GM12864 (cell line): Measurements from ENCODE around the gene GALNTL6.
A peak's percentile ranks its signal among the peaks of the same experiment; 100 is the strongest.
"Not testable (repeated sequence)": the region's sequence is repeated elsewhere in the genome, so short reads cannot be mapped to it uniquely, and the experiment has no call there.

Experiments
- DNase-seq: peaks from one replicate; pipeline ENCODE4 v3.0.0-alpha.2; 2011; ENCODE audit warnings: low read depth
- H3K4me3 ChIP-seq: 2 replicates; pipeline ENCODE4 v1.5.1; 2011; ENCODE audit warnings: mild to moderate bottlenecking, low read depth, low read length, control low read depth
- TF ChIP-seq, protein P1 (sequence below): IDR thresholded peaks from 2 replicates; pipeline ENCODE4 v1.5.1; 2011; ENCODE audit warnings: low read depth, mild to moderate bottlenecking, moderate library complexity, low read length, control low read depth, inconsistent platforms; ENCODE audit errors: missing control alignments

Gene GALNTL6

DNA sequence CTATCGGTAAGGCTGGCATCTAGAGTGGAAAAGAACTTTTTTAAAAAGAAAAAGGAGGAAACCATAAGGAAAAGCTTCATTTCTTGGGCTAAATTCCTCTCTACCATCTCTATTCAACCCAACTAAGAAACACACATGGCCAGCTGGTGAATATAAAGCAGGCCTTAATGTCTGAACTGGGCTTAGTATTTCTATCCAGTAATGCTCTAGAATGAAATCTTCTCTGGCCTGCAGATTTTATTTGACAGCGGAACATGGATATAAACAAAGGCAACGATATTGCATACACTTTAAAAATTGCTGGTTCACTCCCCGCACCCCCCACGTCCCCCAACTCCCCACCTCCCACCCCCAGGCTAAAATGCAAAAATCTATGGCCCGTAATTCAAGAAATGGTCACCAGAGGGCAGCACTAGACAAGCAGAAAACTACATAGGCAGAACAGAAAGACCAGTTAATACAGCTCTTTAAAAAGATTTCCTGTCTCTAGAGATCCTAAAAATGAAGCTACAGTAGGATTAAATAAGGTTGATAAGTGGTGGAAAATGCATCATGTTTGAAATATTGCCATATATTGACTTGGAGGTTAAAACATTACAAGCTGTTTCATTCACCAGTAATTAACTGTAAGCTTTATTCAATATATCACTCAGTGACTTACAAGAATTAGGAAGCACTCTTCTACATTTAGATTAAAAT is 1200.2 kb downstream of the GALNTL6 start:
- H3K4me3 ChIP-seq = no peak overlapping the region
- no peak for DNase-seq
- TF ChIP-seq, protein P1, sequence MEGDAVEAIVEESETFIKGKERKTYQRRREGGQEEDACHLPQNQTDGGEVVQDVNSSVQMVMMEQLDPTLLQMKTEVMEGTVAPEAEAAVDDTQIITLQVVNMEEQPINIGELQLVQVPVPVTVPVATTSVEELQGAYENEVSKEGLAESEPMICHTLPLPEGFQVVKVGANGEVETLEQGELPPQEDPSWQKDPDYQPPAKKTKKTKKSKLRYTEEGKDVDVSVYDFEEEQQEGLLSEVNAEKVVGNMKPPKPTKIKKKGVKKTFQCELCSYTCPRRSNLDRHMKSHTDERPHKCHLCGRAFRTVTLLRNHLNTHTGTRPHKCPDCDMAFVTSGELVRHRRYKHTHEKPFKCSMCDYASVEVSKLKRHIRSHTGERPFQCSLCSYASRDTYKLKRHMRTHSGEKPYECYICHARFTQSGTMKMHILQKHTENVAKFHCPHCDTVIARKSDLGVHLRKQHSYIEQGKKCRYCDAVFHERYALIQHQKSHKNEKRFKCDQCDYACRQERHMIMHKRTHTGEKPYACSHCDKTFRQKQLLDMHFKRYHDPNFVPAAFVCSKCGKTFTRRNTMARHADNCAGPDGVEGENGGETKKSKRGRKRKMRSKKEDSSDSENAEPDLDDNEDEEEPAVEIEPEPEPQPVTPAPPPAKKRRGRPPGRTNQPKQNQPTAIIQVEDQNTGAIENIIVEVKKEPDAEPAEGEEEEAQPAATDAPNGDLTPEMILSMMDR = peak; percentile 58

- no peak overlapping the region for H3K4me3 ChIP-seq
- TF ChIP-seq, protein P1 = no peak
- DNase-seq = no peak
Observed at GRCh38 chr4:173014113-173014558, 1200.9 kb downstream of the GALNTL6 start.

GRCh38 chr4:173014836-173015235 is 1201.6 kb downstream of the GALNTL6 start:
- TF ChIP-seq, protein P1 = no peak
- no peak for DNase-seq
- H3K4me3 ChIP-seq = no peak overlapping the region

- DNase-seq = no peak
- TF ChIP-seq, protein P1 = no peak
- H3K4me3 ChIP-seq = no peak overlapping the region
Observed at GRCh38 chr4:173017802-173018201, 1204.6 kb downstream of the GALNTL6 start.

DNA sequence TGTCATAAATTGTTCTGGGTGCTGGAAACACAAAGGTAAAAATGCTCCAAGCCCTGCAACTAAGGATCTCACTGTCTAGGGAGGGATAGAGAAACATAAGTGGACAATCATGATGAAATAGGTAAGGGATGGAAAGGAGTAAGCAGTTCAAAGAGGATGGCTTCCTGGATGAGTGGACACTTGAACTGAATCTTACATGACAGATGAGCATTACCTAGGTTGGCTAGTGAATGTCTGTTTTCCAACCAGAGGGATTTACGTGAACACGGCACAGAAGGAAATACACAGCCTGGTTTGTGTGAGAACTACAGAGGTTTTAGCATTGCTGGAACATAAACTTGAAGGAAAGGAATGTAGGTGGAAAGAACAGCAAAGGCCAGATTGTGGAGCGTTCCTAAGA is 1205.2 kb downstream of the GALNTL6 start:
- DNase-seq = no peak
- no peak overlapping the region for H3K4me3 ChIP-seq
- TF ChIP-seq, protein P1 = no peak

GRCh38 chr4:173019664-173020063 is 1206.5 kb downstream of the GALNTL6 start:
- TF ChIP-seq, protein P1 = no peak
- no peak overlapping the region for H3K4me3 ChIP-seq
- no peak for DNase-seq

DNA sequence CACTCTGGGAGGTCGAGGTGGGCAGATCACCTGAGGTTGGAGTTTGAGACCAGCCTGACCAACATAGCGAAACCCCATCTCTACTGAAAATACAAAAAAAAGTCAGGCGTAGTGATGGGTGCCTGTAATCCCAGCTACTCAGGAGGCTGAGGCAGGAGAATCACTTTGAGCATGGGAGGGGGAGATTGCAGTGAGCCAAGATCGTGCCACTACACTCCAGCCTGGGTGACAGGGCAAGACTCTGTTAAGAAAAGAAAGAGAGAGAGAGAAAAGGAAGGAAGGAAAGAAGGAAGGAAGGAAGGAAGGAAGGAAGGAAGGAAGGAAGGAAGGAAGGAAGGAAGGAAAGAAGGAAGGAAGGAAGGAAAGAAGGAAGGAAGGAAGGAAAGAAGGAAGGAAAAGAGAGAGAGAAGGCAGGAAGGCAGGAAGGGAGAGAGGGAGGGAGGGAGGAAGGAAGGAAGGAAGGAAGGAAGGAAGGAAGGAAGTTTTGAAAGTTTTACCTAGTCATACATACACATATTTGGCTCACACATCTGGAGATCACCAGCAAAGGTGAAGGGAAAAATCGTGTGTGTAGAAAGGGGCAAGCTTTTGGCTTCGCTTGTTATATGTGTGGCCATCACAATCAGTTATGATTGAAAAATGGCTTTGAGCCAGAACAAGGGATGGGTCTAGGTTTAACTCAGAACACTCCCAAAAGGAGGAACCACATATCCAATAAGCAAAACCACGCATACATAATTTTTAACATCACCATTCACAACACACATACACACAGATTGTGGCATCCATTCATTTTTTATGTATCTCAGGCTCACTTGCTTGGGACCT is 1208.8 kb downstream of the GALNTL6 start:
- not testable (repeated sequence) for H3K4me3 ChIP-seq, DNase-seq
